AG04449 (cell line): ENCODE measurements around the gene TSPOAP1.

ENCODE experiments used
- CTCF ChIA-PET: fragments of 350-600 bp; formaldehyde crosslinking; extraction: SDS; loops from one replicate; lab custom pipeline; 2021; ENCODE audit warnings: antibody characterized with exemption; lab: Yijun Ruan, JAX
- POLR2A ChIA-PET: fragments of 400-600, 350-600 bp; formaldehyde crosslinking; extraction: SDS; loops from one replicate; lab custom pipeline; 2020; ENCODE audit warnings: antibody characterized with exemption, inconsistent platforms; lab: Yijun Ruan, JAX
- DNase-seq: peaks from one replicate; pipeline ENCODE4 v3.0.0-alpha.2; 2010; ENCODE audit warnings: low read depth, low spot score
- H3K4me3 ChIP-seq: 2 replicates; pipeline ENCODE4 v1.5.1; 2011; ENCODE audit warnings: low read depth, mild to moderate bottlenecking, control low read depth, low read length
- CTCF ChIP-seq: IDR thresholded peaks from one replicate; pipeline ENCODE4 v1.5.1; 2011; ENCODE audit warnings: mild to moderate bottlenecking, moderate library complexity, low read length, control low read depth, inconsistent platforms; ENCODE audit not compliant: insufficient read depth; ENCODE audit errors: missing control alignments

TSPOAP1 gene

DNA sequence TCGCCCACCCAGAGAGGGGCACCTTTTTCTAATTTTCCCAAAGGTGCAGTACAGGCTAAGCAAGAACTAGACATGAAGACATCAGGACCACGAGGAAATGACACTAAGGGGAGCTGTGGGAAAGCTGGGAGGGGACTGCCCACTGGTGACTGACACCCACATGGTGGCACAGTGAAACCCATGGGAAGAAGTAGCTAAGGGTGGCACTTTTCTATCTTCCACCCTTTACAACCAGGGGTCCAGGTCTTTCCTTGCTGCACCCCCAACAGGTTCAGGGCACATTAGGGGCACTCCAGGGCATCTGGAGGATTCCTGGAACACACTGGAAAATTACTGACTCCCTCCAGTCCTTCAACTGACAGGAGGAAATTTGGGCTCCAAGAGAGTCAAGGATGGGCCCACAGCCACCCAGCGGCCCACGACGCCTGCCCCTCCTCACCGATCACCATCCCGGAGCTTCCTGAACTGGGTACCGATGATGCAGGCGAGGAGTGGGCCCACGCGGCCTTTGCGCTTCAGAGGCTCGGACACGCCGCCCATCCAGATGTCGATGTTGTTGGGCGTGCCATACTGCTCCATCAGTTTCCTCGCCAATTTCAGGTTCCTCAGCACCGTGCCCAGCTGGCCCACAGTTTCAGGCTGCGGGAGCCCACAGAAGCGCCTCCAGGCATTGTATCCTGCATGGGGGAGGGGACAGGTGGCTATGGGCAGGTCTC lies 57.2 kb downstream of the TSPOAP1 start:
- no peak overlapping the region for H3K4me3 ChIP-seq
- CTCF ChIA-PET: no interaction called here
- POLR2A ChIA-PET: no interaction called here
- no peak for TF ChIP-seq CTCF
- DNase-seq: no peak

GRCh38 chr17:58270476-58271215 lies 57.9 kb downstream of the TSPOAP1 start:
- ChIA-PET CTCF (no interaction called here), POLR2A (no interaction called here)
- no peak for DNase-seq
- no peak overlapping the region for H3K4me3 ChIP-seq
- no peak for TF ChIP-seq CTCF

DNA sequence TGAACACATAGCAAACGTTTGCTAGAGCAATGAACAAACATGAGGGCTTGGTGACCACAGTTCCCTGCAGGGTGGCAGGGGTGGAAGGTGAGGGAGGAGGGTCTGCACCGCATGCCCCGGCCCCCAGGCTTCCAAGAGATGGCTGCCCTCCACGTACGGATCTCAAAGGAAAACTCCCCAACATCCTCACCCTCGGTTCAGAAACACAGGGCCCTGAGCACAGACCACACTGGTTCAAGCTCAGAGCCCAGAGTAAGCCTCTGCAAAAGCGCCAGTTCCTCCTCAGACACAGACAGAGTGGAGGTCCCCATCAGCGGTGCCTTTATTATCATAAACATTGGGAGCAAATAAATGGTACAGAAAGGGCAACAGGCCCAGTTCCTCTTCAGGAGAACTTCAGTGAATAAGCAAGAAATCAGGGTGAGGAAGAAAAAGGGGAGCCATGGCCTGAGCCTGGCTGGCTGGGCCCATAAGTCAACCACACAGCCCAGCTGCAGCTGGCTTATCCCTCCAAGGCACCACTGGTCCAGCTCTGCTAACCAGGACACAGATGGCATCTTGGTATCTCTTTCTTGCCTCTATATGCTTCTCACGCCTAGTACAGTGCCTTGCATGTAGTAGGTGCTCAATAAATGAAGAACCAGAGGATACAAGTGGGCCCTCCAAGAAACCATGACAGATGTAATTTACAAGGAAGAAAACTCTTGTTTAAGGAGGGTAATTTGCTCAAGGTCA lies 58.9 kb downstream of the TSPOAP1 start:
- DNase-seq: no peak
- POLR2A ChIA-PET: no interaction called here
- no peak for TF ChIP-seq CTCF
- CTCF ChIA-PET: no interaction called here
- H3K4me3 ChIP-seq: no peak overlapping the region

- no peak overlapping the region for H3K4me3 ChIP-seq
- DNase-seq: no peak
- POLR2A ChIA-PET: no interaction called here
- CTCF ChIA-PET: interaction anchor here (1.4 kb wide), 1 partner anchor 7 kb away, joined by 5 read pairs; no protein-coding TSS in a partner anchor
- no peak for TF ChIP-seq CTCF
Measured at GRCh38 chr17:58268774-58269556, 59.6 kb downstream of the TSPOAP1 start.

DNA sequence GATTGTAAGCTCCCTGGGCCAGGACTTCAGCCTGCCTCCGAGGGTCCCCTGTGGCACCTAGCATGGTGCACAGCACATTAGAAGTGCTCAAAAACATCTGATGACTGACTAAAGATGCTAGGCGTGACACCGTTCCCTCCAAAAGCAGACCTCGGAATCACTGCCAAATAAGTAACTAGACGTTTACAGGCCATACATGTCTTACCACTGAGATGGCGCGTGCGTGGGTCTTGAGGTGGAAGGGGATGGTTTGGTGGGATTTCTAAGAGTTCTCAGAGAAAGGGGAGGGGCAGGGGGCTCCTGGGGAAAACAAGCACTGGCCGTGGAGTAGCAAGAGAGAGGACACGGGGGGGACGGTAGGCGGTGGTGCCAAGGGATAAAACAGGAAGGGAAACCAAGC lies 60.3 kb downstream of the TSPOAP1 start:
- CTCF ChIA-PET: interaction anchor here (0.5 to 1.4 kb wide), 2 partner anchors 8 to 251 kb away, joined by 3 to 5 read pairs; no protein-coding TSS in a partner anchor
- DNase-seq: no peak
- POLR2A ChIA-PET: no interaction called here

More for the DNA sequence above, 60.3 kb downstream of the TSPOAP1 start:
- H3K4me3 ChIP-seq: no peak overlapping the region
- TF ChIP-seq CTCF: no peak
